HCT116 (cell line): ENCODE measurements around the gene MUC22. TPM values are rescaled to one million over a fixed set of nuclear protein-coding genes. Genes with fewer than 3 reads are reported as not detected.

Source experiments
- ATAC-seq: fragments of 200-7000 bp; cut with Tn5 transposase; 2 replicates; pipeline ENCODE4 v1.9.1; 2020; ENCODE audit warnings: mild to moderate bottlenecking, moderate library complexity
- BruUV-seq: library from RNA; stranded (reverse); fragments of 400-500 nt; replicated peaks from 2 replicates; lab custom pipeline; 2021; lab: Mats Ljungman, UMichigan
- CTCF ChIA-PET: fragments of 300-600 bp; sonication (Branson Sonifier 250); formaldehyde crosslinking; loops from one replicate; lab custom pipeline; 2021; ENCODE audit warnings: antibody characterized with exemption; lab: Charles Lee
- POLR2A ChIA-PET: fragments of 300-600, 350-600 bp; sonication (Branson Sonifier 250); formaldehyde crosslinking; loops from one replicate; lab custom pipeline; 2021; ENCODE audit warnings: antibody characterized with exemption; lab: Charles Lee
- RAD21 ChIA-PET, 2 experiments: fragments of 300-600 bp; sonication (Branson Sonifier 250); formaldehyde crosslinking; loops; one replicate each; lab custom pipeline; 2023; ENCODE audit warnings: low total read pairs in 2 of 2; ENCODE audit not compliant: uncharacterized antibody in 2 of 2, unreplicated experiment in 2 of 2, low non-redundant PET in 1 of 2; lab: Charles Lee
- DNase-seq: peaks from one replicate; pipeline ENCODE4 v3.0.0-alpha.2; 2010; ENCODE audit warnings: low read depth, low spot score
- H2AFZ ChIP-seq: fragments of 200-600 bp; shearing (Covaris generic), sonication (generic); 2 replicates; pipeline ENCODE4 v1.6.1; 2017; ENCODE audit warnings: low read depth, mixed run types, mixed read lengths, antibody characterized with exemption, low read length; ENCODE audit not compliant: poor library complexity, severe bottlenecking
- H3K27ac ChIP-seq: 2 replicates; pipeline ENCODE4 v1.5.1; 2012; ENCODE audit warnings: low read depth, low read length
- H3K27me3 ChIP-seq: fragments of 200-600 bp; sonication (generic); 2 replicates; pipeline ENCODE4 v1.6.1; 2016; ENCODE audit warnings: mixed run types, low read length, mixed read lengths; ENCODE audit not compliant: insufficient read depth
- H3K36me3 ChIP-seq, 2 experiments: fragments of 200-500 bp in 1 of 2; fragments of 200-600 bp in 1 of 2; sonication (Bioruptor generic) in 1 of 2; sonication (generic) in 1 of 2; 2 replicates each; pipeline versions ENCODE4 v1.5.1 to v1.6.1; 2014 to 2016; ENCODE audit warnings: low read length in 2 of 2, inconsistent platforms in 1 of 2, mixed read lengths in 1 of 2, mixed run types in 1 of 2; ENCODE audit not compliant: insufficient read depth in 2 of 2, control insufficient read depth in 1 of 2
- H3K4me1 ChIP-seq, 2 experiments: fragments of 200-600 bp in 1 of 2; sonication (generic) in 1 of 2; 2 replicates each; pipeline versions ENCODE4 v1.5.1 to v1.6.1; 2012 to 2017; ENCODE audit warnings: low read length in 2 of 2, inconsistent platforms in 1 of 2, mild to moderate bottlenecking in 1 of 2, mixed read lengths in 1 of 2, mixed run types in 1 of 2, moderate library complexity in 1 of 2; ENCODE audit not compliant: insufficient read depth in 2 of 2, control insufficient read depth in 1 of 2
- H3K4me2 ChIP-seq: fragments of 200-600 bp; sonication (generic); 2 replicates; pipeline ENCODE4 v1.6.1; 2017; ENCODE audit warnings: mixed run types, low read length, mixed read lengths
- H3K4me3 ChIP-seq, 2 experiments: fragments of 200-600 bp in 1 of 2; sonication (generic) in 1 of 2; replicated peaks in 1 of 2; 2 replicates each; pipeline ENCODE4 v1.5.1; 2011 to 2016; ENCODE audit warnings: low read length in 2 of 2, control low read depth in 1 of 2, low read depth in 1 of 2, mild to moderate bottlenecking in 1 of 2, mixed read lengths in 1 of 2, mixed run types in 1 of 2
- H3K79me2 ChIP-seq: fragments of 200-600 bp; sonication (generic); 2 replicates; pipeline ENCODE4 v1.6.1; 2017; ENCODE audit warnings: mild to moderate bottlenecking, mixed run types, low read length, moderate library complexity, mixed read lengths; ENCODE audit not compliant: insufficient read depth
- H3K9ac ChIP-seq: fragments of 200-600 bp; sonication (generic); 2 replicates; pipeline ENCODE4 v1.6.1; 2016; ENCODE audit warnings: low read length, mixed read lengths
- H3K9me2 ChIP-seq: fragments of 200-600 bp; sonication (generic), shearing (Covaris generic); 2 replicates; pipeline ENCODE4 v1.6.1; 2017; ENCODE audit warnings: mixed run types, mild to moderate bottlenecking, moderate library complexity; ENCODE audit not compliant: insufficient read depth
- H3K9me3 ChIP-seq, 2 experiments: fragments of 200-500 bp in 1 of 2; fragments of 200-600 bp in 1 of 2; sonication (Bioruptor generic) in 1 of 2; sonication (generic) in 1 of 2; 2 replicates each; pipeline ENCODE4 v1.6.1; 2014 to 2017; ENCODE audit warnings: low read length in 2 of 2, mixed read lengths in 2 of 2, inconsistent platforms in 1 of 2, low read depth in 1 of 2, mild to moderate bottlenecking in 1 of 2, mixed run types in 1 of 2, moderate library complexity in 1 of 2; ENCODE audit not compliant: control insufficient read depth in 1 of 2, insufficient read depth in 1 of 2
- H4K20me1 ChIP-seq: fragments of 200-600 bp; sonication (generic), shearing (Covaris generic); 2 replicates; pipeline ENCODE4 v1.6.1; 2017; ENCODE audit warnings: mixed run types, mild to moderate bottlenecking, moderate library complexity; ENCODE audit not compliant: insufficient read depth
- CBX3 ChIP-seq: IDR thresholded peaks from 2 replicates; pipeline ENCODE4 v1.6.1; 2012; ENCODE audit warnings: low read depth
- JUND ChIP-seq: IDR thresholded peaks from 2 replicates; pipeline ENCODE4 v1.6.1; 2012
- POLR2AphosphoS5 ChIP-seq: IDR thresholded peaks from 2 replicates; pipeline ENCODE4 v1.6.1; 2011; ENCODE audit warnings: mild to moderate bottlenecking, low read depth, low read length, moderate library complexity
- RAD21 ChIP-seq: IDR thresholded peaks from 2 replicates; pipeline ENCODE4 v1.6.1; 2012; ENCODE audit warnings: low read depth, mild to moderate bottlenecking
- SIN3A ChIP-seq: IDR thresholded peaks from 2 replicates; pipeline ENCODE4 v1.6.1; 2012; ENCODE audit warnings: low read depth
- SP1 ChIP-seq: IDR thresholded peaks from 2 replicates; pipeline ENCODE4 v1.6.1; 2012; ENCODE audit warnings: low read depth
- YY1 ChIP-seq: IDR thresholded peaks from 2 replicates; pipeline ENCODE4 v1.6.1; 2011; ENCODE audit warnings: low read length, low read depth, moderate library complexity, mild to moderate bottlenecking; ENCODE audit not compliant: insufficient replicate concordance; ENCODE audit errors: extremely low read depth
- intact Hi-C: fragments of 100-400 bp; cut with micrococcal nuclease; formaldehyde crosslinking; loops from 2 replicates; pipeline ENCODE4 v1.10.0; 2022
- total RNA-seq: library from RNA; stranded (reverse); gene quantifications from one replicate; pipeline ENCODE4 v1.2.1, GENCODE V29; 2021; ENCODE audit not compliant: unreplicated experiment
- TF ChIP-seq, protein P1 (sequence below): IDR thresholded peaks from 2 replicates; pipeline ENCODE4 v1.6.1; 2012
- TF ChIP-seq, protein P2 (sequence below): IDR thresholded peaks from 2 replicates; pipeline ENCODE4 v1.6.1; 2012; ENCODE audit warnings: low read depth

Gene MUC22
- total RNA-seq, 1 experiment from 2014 or later = not detected

DNA sequence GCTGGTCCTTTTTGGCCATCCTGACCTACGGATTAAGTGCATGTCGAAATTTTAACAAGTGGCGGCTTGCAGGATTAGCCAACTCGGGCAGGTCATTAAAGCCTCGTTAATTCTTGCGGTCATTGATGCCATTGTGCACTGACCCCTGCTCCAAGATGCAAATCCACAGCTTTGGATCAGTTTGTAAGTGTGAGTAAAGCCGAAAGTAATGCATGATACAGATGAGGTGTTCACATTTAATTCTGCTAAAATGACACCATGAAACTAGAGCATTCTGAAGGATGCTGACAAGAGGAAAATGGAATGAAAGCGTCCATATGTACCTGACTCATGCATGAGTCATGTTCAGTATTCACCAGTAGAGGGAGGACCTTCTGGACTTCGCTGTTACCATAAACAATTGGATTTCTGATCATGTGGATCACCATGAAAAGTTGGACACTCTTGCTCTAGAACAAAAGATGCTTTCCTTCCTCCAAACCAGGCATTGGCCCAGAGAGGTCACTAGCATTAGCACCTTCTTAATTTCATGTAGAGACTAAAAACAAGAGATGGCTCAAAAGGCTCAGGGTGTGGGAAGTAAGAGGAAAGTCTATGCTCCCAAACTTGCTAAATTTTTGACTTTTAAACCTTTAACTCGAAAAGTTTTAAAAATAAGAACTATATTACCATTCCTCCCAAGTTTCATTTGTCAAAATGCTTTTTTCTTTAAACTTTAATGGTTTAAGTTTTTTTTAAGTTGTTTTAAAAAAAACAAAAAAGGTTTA is 48.0 kb downstream of the MUC22 start (continued):
- TF ChIP-seq YY1 (no peak), POLR2AphosphoS5 (no peak), RAD21 (peak; percentile 31), JUND (peak; percentile 89)
- TF ChIP-seq, all 23 proteins: peak for 10

DNA sequence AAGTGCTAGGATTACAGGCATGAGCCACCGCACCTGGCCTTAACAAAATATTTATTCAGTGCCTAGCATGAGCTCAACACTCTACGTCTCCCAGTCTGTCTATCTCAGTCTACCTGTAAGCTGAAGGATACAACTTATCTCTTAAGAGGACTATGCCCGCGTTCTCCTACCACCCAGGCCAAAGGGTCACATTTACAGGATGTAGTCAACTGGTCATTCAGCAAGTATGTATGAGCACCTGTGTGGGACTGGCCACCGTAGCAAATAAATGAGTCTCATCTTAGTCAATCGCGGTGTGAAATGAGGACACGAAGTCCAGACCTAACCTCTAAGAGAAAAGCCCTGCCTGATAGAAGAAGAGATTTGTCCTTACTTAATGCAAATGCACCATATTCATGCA is 49.9 kb downstream of the MUC22 start:
- POLR2A ChIA-PET = no interaction called here
- ATAC-seq = no peak

More for the DNA sequence above, 49.9 kb downstream of the MUC22 start:
- intact Hi-C loops = no loop called here
- no peak for DNase-seq
- no TSS peak for BruUV-seq
- CTCF ChIA-PET = interaction anchor here (0.8 kb wide), 2 partner anchors 11 to 18 kb away, joined by 3 to 4 read pairs; no protein-coding TSS in a partner anchor
- Histone ChIP-seq H3K4me1 (peaks cover 9 to 21% of the 10 kb centered on the region in 2 experiments; a peak in 3 of 4 replicates), H4K20me1 (no peaks in the 10 kb centered on the region), H3K9me2 (no peaks in the 10 kb centered on the region), H3K9ac (no peak overlapping the region)
- RAD21 ChIA-PET = no interaction called here
- TF ChIP-seq SIN3A (no peak), CBX3 (no peak), SP1 (no peak)
- TF ChIP-seq, protein P1, sequence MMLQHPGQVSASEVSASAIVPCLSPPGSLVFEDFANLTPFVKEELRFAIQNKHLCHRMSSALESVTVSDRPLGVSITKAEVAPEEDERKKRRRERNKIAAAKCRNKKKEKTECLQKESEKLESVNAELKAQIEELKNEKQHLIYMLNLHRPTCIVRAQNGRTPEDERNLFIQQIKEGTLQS = no peak
- TF ChIP-seq, protein P2, sequence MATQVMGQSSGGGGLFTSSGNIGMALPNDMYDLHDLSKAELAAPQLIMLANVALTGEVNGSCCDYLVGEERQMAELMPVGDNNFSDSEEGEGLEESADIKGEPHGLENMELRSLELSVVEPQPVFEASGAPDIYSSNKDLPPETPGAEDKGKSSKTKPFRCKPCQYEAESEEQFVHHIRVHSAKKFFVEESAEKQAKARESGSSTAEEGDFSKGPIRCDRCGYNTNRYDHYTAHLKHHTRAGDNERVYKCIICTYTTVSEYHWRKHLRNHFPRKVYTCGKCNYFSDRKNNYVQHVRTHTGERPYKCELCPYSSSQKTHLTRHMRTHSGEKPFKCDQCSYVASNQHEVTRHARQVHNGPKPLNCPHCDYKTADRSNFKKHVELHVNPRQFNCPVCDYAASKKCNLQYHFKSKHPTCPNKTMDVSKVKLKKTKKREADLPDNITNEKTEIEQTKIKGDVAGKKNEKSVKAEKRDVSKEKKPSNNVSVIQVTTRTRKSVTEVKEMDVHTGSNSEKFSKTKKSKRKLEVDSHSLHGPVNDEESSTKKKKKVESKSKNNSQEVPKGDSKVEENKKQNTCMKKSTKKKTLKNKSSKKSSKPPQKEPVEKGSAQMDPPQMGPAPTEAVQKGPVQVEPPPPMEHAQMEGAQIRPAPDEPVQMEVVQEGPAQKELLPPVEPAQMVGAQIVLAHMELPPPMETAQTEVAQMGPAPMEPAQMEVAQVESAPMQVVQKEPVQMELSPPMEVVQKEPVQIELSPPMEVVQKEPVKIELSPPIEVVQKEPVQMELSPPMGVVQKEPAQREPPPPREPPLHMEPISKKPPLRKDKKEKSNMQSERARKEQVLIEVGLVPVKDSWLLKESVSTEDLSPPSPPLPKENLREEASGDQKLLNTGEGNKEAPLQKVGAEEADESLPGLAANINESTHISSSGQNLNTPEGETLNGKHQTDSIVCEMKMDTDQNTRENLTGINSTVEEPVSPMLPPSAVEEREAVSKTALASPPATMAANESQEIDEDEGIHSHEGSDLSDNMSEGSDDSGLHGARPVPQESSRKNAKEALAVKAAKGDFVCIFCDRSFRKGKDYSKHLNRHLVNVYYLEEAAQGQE = no peak
- TF ChIP-seq, all 23 proteins: peak for 0
- no peaks in the 10 kb centered on the region for H3K36me3 ChIP-seq
- no peaks in the 10 kb centered on the region for H3K79me2 ChIP-seq
- H3K4me2 ChIP-seq = no peak overlapping the region
- H3K27me3 ChIP-seq = no peaks in the 10 kb centered on the region
- no peak overlapping the region for H2AFZ ChIP-seq
- no peak overlapping the region for H3K4me3 ChIP-seq
- no peaks in the 10 kb centered on the region for H3K9me3 ChIP-seq
- H3K27ac ChIP-seq = no peak overlapping the region
